K562 (cell line): ENCODE data around the gene TTC13. TPM values are rescaled to one million over a fixed set of nuclear protein-coding genes. Genes with fewer than 3 reads are reported as not detected.
"Not testable (repeated sequence)": the region's sequence is repeated elsewhere in the genome, so short reads cannot be mapped to it uniquely, and the experiment has no call there.

Experiments
- ATF1 ChIP-seq, 2 experiments: fragments of 450-650 bp in 1 of 2; IDR thresholded peaks; 2 replicates each; pipeline ENCODE4 v1.6.1; 2016; ENCODE audit warnings: missing compliant biosample characterization in 1 of 2, missing genetic modification characterization in 1 of 2
- BCL6 ChIP-seq: fragments of 250-450 bp; sonication (Bioruptor Pico); IDR thresholded peaks from 2 replicates; pipeline ENCODE4 v1.4.0; 2020
- CCNT2 ChIP-seq: IDR thresholded peaks from 2 replicates; pipeline ENCODE4 v1.6.1; 2011; ENCODE audit warnings: borderline replicate concordance, low read depth, mild to moderate bottlenecking, moderate library complexity, mixed read lengths, low read length; ENCODE audit not compliant: insufficient read length; ENCODE audit errors: extremely low read depth
- EP300 ChIP-seq: IDR thresholded peaks from 2 replicates; pipeline ENCODE4 v1.6.1; 2012; ENCODE audit warnings: low read length, improper control_type of control experiment
- ETV5 ChIP-seq: sonication (generic); formaldehyde crosslinking; IDR thresholded peaks from 2 replicates; pipeline ENCODE4 v1.4.0; 2020; ENCODE audit warnings: low read depth, mild to moderate bottlenecking, missing genetic modification reagents
- GATAD2B ChIP-seq: fragments of 450-650 bp; IDR thresholded peaks from 2 replicates; pipeline ENCODE4 v1.6.1; 2017; ENCODE audit warnings: mild to moderate bottlenecking, borderline replicate concordance
- LEF1 ChIP-seq: fragments of 450-650 bp; IDR thresholded peaks from 2 replicates; pipeline ENCODE4 v1.6.1; 2016; ENCODE audit warnings: mild to moderate bottlenecking
- MEIS2 ChIP-seq: fragments of 450-650 bp; IDR thresholded peaks from 2 replicates; pipeline ENCODE4 v1.6.1; 2014; ENCODE audit warnings: mild to moderate bottlenecking; ENCODE audit not compliant: partially characterized antibody
- MTA3 ChIP-seq: fragments of 450-650 bp; formaldehyde crosslinking; IDR thresholded peaks from 2 replicates; pipeline ENCODE4 v1.6.1; 2017; ENCODE audit warnings: mild to moderate bottlenecking, borderline replicate concordance
- RAD21 ChIP-seq, 2 experiments: fragments of 250-450 bp in 1 of 2; fragments of 450-650 bp in 1 of 2; sonication (Bioruptor Pico) in 1 of 2; formaldehyde crosslinking in 1 of 2; IDR thresholded peaks in 1 of 2; conservative IDR thresholded peaks in 1 of 2; 2 replicates each; pipeline versions ENCODE4 v1.4.0 to v1.8.0; 2020 to 2022; ENCODE audit warnings: mild to moderate bottlenecking in 2 of 2, moderate library complexity in 1 of 2
- SMAD4 ChIP-seq: fragments of 250-450 bp; sonication (Bioruptor Pico); conservative IDR thresholded peaks from 2 replicates; pipeline ENCODE4 v1.8.0; 2021; ENCODE audit warnings: inconsistent platforms, mild to moderate bottlenecking, moderate library complexity
- TBL1XR1 ChIP-seq, 2 experiments: IDR thresholded peaks; 2 replicates each; pipeline ENCODE4 v1.6.1; 2012; ENCODE audit warnings: improper control_type of control experiment in 2 of 2, low read length in 2 of 2, mild to moderate bottlenecking in 1 of 2
- TOE1 ChIP-seq, 2 experiments: fragments of 450-650 bp in 1 of 2; sonication (generic) in 1 of 2; formaldehyde crosslinking in 1 of 2; IDR thresholded peaks; 2 replicates each; pipeline versions ENCODE4 v1.7.1 to v1.8.0; 2016 to 2022; ENCODE audit warnings: borderline replicate concordance in 2 of 2, mild to moderate bottlenecking in 2 of 2, antibody characterized with exemption in 1 of 2, inconsistent platforms in 1 of 2, low read depth in 1 of 2, missing genetic modification reagents in 1 of 2, moderate library complexity in 1 of 2
- ZNF212 ChIP-seq: fragments of 450-650 bp; formaldehyde crosslinking; IDR thresholded peaks from 2 replicates; pipeline ENCODE4 v1.4.0; 2020; ENCODE audit warnings: mild to moderate bottlenecking
- ZNF766 ChIP-seq: fragments of 200-800 bp; sonication (Bioruptor generic); conservative IDR thresholded peaks from 2 replicates; pipeline ENCODE4 v1.6.1; 2016; ENCODE audit warnings: missing genetic modification characterization, missing compliant biosample characterization
- polyA plus RNA-seq, 8 experiments: library from polyadenylated mRNA; depleted of rRNA in 4 of 8; stranded (reverse) in 5 of 8; unstranded in 3 of 8; fragments of >200 nt; fragmentation: Nextera tagmentation in 2 of 8; fragmentation: Illumina TruSeq in 1 of 8; extraction: Ambion mirVana in 2 of 8; extraction: Trizol in 1 of 8; gene quantifications; 2 replicates each; pipeline versions ENCODE4 v1.2.1 to v1.2.3, GENCODE V29; 2011 to 2014; ENCODE audit warnings: inconsistent platforms in 1 of 8, missing spikeins in 1 of 8
- total RNA-seq, 7 experiments: library from RNA; depleted of rRNA in 6 of 7; stranded (reverse); fragments of >200 nt in 6 of 7; fragmentation: Illumina TruSeq in 2 of 7; extraction: Trizol in 2 of 7; gene quantifications; 2 replicates each; pipeline versions ENCODE4 v1.2.1 to v1.2.3, GENCODE V29; 2011 to 2021; ENCODE audit warnings: low replicate concordance in 1 of 7
- TF ChIP-seq, protein P1 (sequence below): fragments of 450-650 bp; IDR thresholded peaks from 2 replicates; pipeline ENCODE4 v1.6.1; 2017; ENCODE audit warnings: antibody characterized with exemption, mild to moderate bottlenecking
- TF ChIP-seq, protein P2 (sequence below): fragments of 450-650 bp; IDR thresholded peaks from 2 replicates; pipeline ENCODE4 v1.6.1; 2016; ENCODE audit warnings: low read depth, mild to moderate bottlenecking, moderate library complexity

Gene TTC13
- total and polyA plus RNA-seq, 9 of the 15 experiments (the other 6 are each of a cell fraction or from before 2014, with no cell fraction given) = 1.7 to 13.8 (median 9.6) TPM

DNA sequence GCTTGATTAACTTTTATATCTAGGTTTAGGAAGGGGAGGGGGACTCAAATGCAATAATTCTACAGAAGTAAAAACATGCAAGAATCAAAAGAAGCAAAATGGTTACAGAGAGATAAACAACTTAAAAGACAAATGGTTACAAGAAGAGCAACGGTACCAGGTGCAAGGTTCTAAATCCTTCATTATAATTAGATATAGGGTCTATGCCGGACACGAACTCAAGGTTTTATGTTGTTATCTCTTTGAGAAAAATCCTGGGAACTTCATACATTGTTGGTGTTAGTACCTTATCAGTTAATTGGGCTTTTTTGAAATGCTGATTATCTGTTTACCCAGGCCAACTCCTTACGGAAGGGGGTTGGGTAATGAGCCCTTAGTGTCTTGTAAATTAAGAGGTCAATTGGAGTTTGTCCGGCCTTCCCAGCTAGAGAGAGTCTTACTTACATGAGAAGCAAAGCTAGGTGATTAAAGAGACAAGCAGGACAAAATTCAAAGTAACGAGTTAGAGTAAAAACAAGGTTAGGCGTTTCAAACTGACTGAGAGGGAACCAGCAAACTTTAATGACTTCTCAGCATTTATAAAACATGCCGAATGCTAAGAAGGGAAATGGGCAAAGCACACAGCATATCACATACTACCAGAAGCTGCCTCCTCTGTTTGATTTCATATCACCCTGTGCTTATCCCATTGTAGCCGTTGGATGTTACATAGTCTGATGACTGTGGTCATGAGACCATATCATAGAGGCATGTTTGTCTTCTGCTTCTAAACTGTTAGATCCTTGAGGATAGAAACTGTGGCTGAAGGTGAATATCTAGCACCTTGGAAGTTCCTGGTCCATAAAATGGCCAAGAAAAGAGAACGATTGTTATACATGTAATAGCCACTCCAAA, 6.2 kb upstream of the TTC13 start (continued):
- TF ChIP-seq RAD21 (CRISPR knock-in tag; conservative IDR thresholded peaks at IDR 0.05 in 1 of 2, IDR thresholded peaks at IDR 0.05 in 1 of 2) (peak in 1 of 2 experiments; percentile 14; a peak in 2 of 4 replicates), ETV5 (CRISPR knock-in tag) (0 out of 2 replicates have a peak, but pooled peaks have one; percentile 15), ATF1 (tag; IDR thresholded peaks at IDR 0.05) (peak; percentile 48), EP300 (peak; percentile 87), LEF1 (peak; percentile 96), MTA3 (peak; percentile 30; the same call in 1 of the 2 replicates), TOE1 (IDR thresholded peaks at IDR 0.05; ENCODE audit: borderline replicate concordance) (peak; percentile 83; the same call in 1 of the 2 replicates), GATAD2B (peak; percentile 24; the same call in 1 of the 2 replicates), BCL6 (CRISPR knock-in tag) (0 out of 2 replicates have a peak, but pooled peaks have one; percentile 46), TBL1XR1 (IDR thresholded peaks at IDR 0.05; ENCODE audit: low read length in 2 of 2) (peak in 1 of 2 experiments; percentile 80; a peak in 1 of 4 replicates), CCNT2 (peak; percentile 48), SMAD4 (CRISPR knock-in tag) (peak; percentile 49), ZNF212 (0 out of 2 replicates have a peak, but pooled peaks have one; percentile 11), MEIS2 (peak; percentile 58), ZNF766 (CRISPR knock-in tag) (0 out of 2 replicates have a peak, but pooled peaks have one; percentile 2)
- not testable (repeated sequence) for TF ChIP-seq ATF1 (CRISPR knock-in tag; IDR thresholded peaks at IDR 0.05); TOE1 (CRISPR knock-in tag; IDR thresholded peaks at IDR 0.05; ENCODE audit: borderline replicate concordance, low read depth)
- TF ChIP-seq, protein P1, sequence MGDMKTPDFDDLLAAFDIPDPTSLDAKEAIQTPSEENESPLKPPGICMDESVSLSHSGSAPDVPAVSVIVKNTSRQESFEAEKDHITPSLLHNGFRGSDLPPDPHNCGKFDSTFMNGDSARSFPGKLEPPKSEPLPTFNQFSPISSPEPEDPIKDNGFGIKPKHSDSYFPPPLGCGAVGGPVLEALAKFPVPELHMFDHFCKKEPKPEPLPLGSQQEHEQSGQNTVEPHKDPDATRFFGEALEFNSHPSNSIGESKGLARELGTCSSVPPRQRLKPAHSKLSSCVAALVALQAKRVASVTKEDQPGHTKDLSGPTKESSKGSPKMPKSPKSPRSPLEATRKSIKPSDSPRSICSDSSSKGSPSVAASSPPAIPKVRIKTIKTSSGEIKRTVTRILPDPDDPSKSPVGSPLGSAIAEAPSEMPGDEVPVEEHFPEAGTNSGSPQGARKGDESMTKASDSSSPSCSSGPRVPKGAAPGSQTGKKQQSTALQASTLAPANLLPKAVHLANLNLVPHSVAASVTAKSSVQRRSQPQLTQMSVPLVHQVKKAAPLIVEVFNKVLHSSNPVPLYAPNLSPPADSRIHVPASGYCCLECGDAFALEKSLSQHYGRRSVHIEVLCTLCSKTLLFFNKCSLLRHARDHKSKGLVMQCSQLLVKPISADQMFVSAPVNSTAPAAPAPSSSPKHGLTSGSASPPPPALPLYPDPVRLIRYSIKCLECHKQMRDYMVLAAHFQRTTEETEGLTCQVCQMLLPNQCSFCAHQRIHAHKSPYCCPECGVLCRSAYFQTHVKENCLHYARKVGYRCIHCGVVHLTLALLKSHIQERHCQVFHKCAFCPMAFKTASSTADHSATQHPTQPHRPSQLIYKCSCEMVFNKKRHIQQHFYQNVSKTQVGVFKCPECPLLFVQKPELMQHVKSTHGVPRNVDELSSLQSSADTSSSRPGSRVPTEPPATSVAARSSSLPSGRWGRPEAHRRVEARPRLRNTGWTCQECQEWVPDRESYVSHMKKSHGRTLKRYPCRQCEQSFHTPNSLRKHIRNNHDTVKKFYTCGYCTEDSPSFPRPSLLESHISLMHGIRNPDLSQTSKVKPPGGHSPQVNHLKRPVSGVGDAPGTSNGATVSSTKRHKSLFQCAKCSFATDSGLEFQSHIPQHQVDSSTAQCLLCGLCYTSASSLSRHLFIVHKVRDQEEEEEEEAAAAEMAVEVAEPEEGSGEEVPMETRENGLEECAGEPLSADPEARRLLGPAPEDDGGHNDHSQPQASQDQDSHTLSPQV = peak; percentile 77
- TF ChIP-seq, protein P2, sequence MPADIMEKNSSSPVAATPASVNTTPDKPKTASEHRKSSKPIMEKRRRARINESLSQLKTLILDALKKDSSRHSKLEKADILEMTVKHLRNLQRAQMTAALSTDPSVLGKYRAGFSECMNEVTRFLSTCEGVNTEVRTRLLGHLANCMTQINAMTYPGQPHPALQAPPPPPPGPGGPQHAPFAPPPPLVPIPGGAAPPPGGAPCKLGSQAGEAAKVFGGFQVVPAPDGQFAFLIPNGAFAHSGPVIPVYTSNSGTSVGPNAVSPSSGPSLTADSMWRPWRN = peak; percentile 65; the same call in 1 of the 2 replicates
